ENCODE measurements around the gene AGAP1. TPM values are rescaled to one million over a fixed set of nuclear protein-coding genes. Genes with fewer than 3 reads are reported as not detected.

Gene AGAP1
- total RNA-seq, 2 experiments from 2014 or later, result not detected

DNA sequence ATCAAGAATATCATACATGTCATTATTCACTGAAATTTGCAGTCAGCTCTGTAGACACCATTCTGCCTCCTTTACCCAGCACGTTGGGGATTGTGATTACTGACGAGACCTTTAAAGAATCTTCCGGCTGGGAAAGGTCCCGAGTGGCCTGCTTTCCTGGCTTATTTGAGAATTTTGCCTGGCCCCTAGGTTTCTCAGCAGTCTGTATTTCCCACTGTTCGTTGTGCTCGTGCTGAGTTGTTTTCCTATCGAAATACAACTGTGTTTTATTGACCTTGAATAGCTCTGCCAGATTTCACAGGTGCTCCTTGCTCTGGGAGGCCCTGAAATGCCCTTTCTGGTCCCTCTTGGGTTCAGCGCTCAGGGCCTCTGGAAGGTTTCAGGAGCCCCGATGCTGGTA lies 94.9 kb downstream of the AGAP1 start:
- CTCF ChIA-PET (ENCODE audit: unreplicated experiment), result no interaction called here

DNA sequence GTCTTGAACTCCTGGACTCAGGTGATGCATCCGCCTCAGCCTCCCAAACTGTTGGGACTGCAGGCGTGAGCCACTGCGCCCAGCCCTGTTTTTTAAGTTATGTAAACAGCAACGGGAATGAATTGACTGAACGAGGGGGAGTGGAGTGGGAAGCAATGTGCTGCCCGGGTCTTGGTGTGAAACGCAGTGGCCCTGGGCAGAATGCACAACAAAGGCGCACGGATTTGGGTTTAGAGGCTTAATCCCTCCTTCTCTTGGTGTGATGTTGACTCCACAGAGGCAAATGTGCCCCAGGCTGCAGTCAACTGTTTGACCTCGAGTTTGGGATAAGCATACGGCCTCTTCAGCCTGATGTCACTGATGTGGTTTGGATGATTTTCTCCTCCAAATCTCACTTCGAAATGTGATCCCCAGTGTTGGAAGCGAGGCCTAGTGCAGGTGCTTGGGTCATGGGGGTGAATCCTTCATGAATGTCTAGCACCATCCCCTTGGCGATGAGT lies 97.4 kb downstream of the AGAP1 start:
- no peaks in the 10 kb centered on the region for H4K20me1 ChIP-seq (ENCODE audit: insufficient read depth, low read length)
- ChIA-PET CTCF (ENCODE audit: unreplicated experiment) (no interaction called here), POLR2A (no interaction called here)
- H3K4me2 ChIP-seq (ENCODE audit: low read length), result no peak overlapping the region
- no peaks in the 10 kb centered on the region for H3K79me2 ChIP-seq (ENCODE audit: insufficient read depth, low read depth, low read length)
- no peak overlapping the region for H3K27ac ChIP-seq (ENCODE audit: low read depth, low read length, poor library complexity, severe bottlenecking)
- BruUV-seq (replicated peaks), result no TSS peak
- H3K9me2 ChIP-seq (ENCODE audit: insufficient read depth, low read length), result no peaks in the 10 kb centered on the region
- H3K36me3 ChIP-seq (ENCODE audit: insufficient read depth, low read length), result no peaks in the 10 kb centered on the region
- no peak overlapping the region for H3K4me3 ChIP-seq (ENCODE audit: low read depth, low read length, poor library complexity, severe bottlenecking)
- no peak for TF ChIP-seq EZH2phosphoT487 (IDR thresholded peaks at IDR 0.05; ENCODE audit: borderline replicate concordance, low read depth, low read length)
- TF ChIP-seq, protein P1, sequence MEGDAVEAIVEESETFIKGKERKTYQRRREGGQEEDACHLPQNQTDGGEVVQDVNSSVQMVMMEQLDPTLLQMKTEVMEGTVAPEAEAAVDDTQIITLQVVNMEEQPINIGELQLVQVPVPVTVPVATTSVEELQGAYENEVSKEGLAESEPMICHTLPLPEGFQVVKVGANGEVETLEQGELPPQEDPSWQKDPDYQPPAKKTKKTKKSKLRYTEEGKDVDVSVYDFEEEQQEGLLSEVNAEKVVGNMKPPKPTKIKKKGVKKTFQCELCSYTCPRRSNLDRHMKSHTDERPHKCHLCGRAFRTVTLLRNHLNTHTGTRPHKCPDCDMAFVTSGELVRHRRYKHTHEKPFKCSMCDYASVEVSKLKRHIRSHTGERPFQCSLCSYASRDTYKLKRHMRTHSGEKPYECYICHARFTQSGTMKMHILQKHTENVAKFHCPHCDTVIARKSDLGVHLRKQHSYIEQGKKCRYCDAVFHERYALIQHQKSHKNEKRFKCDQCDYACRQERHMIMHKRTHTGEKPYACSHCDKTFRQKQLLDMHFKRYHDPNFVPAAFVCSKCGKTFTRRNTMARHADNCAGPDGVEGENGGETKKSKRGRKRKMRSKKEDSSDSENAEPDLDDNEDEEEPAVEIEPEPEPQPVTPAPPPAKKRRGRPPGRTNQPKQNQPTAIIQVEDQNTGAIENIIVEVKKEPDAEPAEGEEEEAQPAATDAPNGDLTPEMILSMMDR (conservative IDR thresholded peaks at IDR 0.05; ENCODE audit: low read length), result no peak
- no peak for DNase-seq (ENCODE audit: low spot score)
- no peaks in the 10 kb centered on the region for H3K9me3 ChIP-seq (ENCODE audit: low read length)
- H2AFZ ChIP-seq (ENCODE audit: low read length), result no peak overlapping the region
- no peaks in the 10 kb centered on the region for H3K4me1 ChIP-seq (ENCODE audit: insufficient read depth, low read length, poor library complexity, severe bottlenecking)
- intact Hi-C loops (cut with micrococcal nuclease; ENCODE audit: unreplicated experiment), result loop anchor here (10.0 kb wide), 1 partner anchor 456 kb away; no protein-coding TSS in a partner anchor

More for the DNA sequence above, 94.9 kb downstream of the AGAP1 start:
- Histone ChIP-seq H4K20me1 (ENCODE audit: insufficient read depth, low read length) (no peaks in the 10 kb centered on the region), H3K9me3 (ENCODE audit: low read length) (no peaks in the 10 kb centered on the region), H3K27ac (ENCODE audit: low read depth, low read length, poor library complexity, severe bottlenecking) (no peak overlapping the region), H2AFZ (ENCODE audit: low read length) (no peak overlapping the region), H3K79me2 (ENCODE audit: insufficient read depth, low read depth, low read length) (no peaks in the 10 kb centered on the region), H3K9me2 (ENCODE audit: insufficient read depth, low read length) (no peaks in the 10 kb centered on the region), H3K4me3 (ENCODE audit: low read depth, low read length, poor library complexity, severe bottlenecking) (no peak overlapping the region), H3K36me3 (ENCODE audit: insufficient read depth, low read length) (no peaks in the 10 kb centered on the region), H3K4me2 (ENCODE audit: low read length) (no peak overlapping the region), H3K4me1 (ENCODE audit: insufficient read depth, low read length, poor library complexity, severe bottlenecking) (no peaks in the 10 kb centered on the region)
- no peak for TF ChIP-seq EZH2phosphoT487 (IDR thresholded peaks at IDR 0.05; ENCODE audit: borderline replicate concordance, low read depth, low read length)
- TF ChIP-seq, protein P1 (conservative IDR thresholded peaks at IDR 0.05; ENCODE audit: low read length), result no peak
- DNase-seq (ENCODE audit: low spot score), result no peak
- intact Hi-C loops (cut with micrococcal nuclease; ENCODE audit: unreplicated experiment), result no loop called here
- no TSS peak for BruUV-seq (replicated peaks)
- POLR2A ChIA-PET, result interaction anchor here (0.6 kb wide), 1 partner anchor 456 kb away, joined by 3 read pairs; no protein-coding TSS in a partner anchor

DNA sequence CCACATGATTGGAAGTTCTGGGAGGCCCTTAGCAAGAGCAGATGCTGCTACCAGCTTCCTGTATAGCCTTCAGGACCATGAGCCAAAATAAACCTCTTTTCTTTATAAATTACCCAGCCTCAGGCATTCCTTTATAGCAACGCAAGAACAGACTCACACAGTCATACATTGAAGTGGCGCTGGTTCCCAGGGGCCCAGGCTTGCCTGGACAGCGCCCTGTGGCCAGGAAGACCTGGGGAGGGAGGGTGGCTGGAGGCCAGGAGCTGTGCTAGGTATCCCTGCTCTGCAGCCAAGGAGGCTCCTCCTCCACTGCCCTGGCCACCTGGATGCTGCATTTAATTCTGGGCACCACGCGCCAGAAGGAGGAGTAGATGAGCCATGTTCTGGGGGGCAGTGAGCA lies 98.1 kb downstream of the AGAP1 start:
- H3K4me2 ChIP-seq (ENCODE audit: low read length), result no peak overlapping the region
- intact Hi-C loops (cut with micrococcal nuclease; ENCODE audit: unreplicated experiment), result loop anchor here (10.0 kb wide), 1 partner anchor 457 kb away; no protein-coding TSS in a partner anchor

More for the DNA sequence above, 98.1 kb downstream of the AGAP1 start:
- Histone ChIP-seq H3K79me2 (ENCODE audit: insufficient read depth, low read depth, low read length) (no peaks in the 10 kb centered on the region), H4K20me1 (ENCODE audit: insufficient read depth, low read length) (no peaks in the 10 kb centered on the region), H3K36me3 (ENCODE audit: insufficient read depth, low read length) (no peaks in the 10 kb centered on the region), H3K4me1 (ENCODE audit: insufficient read depth, low read length, poor library complexity, severe bottlenecking) (no peaks in the 10 kb centered on the region), H3K4me3 (ENCODE audit: low read depth, low read length, poor library complexity, severe bottlenecking) (no peak overlapping the region), H3K9me3 (ENCODE audit: low read length) (no peaks in the 10 kb centered on the region), H3K27ac (ENCODE audit: low read depth, low read length, poor library complexity, severe bottlenecking) (no peak overlapping the region), H2AFZ (ENCODE audit: low read length) (no peak overlapping the region), H3K9me2 (ENCODE audit: insufficient read depth, low read length) (no peaks in the 10 kb centered on the region)
- POLR2A ChIA-PET, result no interaction called here
- TF ChIP-seq, protein P1 (conservative IDR thresholded peaks at IDR 0.05; ENCODE audit: low read length), result no peak
- TF ChIP-seq EZH2phosphoT487 (IDR thresholded peaks at IDR 0.05; ENCODE audit: borderline replicate concordance, low read depth, low read length), result no peak
- BruUV-seq (replicated peaks), result no TSS peak
- DNase-seq (ENCODE audit: low spot score), result no peak
- CTCF ChIA-PET (ENCODE audit: unreplicated experiment), result no interaction called here

Measured in OCI-LY7 (cell line).